Measurements from ENCODE around the gene AQP7.
"Not testable (repeated sequence)": the region's sequence is repeated elsewhere in the genome, so short reads cannot be mapped to it uniquely, and the experiment has no call there.

The AQP7 gene

GRCh38 chr9:33434317-33435105, 32.1 kb upstream of the AQP7 start:
- in situ Hi-C loops (cut with MboI; ENCODE audit: low sequenced_read_pairs): no loop called here

DNA sequence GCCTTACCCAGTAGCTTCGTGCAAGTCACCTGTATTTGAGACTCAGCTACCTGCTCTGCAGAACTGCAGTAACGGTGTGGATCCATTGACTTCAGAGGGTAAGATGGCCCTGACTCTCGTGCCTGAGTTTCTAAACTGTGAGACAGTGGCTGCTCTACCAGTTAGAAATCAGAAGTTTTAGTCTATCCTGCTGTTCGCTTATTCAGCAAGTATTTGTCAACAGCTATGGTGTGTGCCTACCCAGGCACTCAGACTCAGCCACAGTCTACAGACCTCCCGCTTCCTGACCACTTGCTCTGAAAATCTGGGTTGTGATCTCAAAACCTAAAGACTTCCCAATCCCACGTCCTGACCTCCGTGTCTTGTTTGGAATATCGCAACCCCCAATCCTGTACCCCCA, 31.5 kb upstream of the AQP7 start:
- in situ Hi-C loops (cut with MboI; ENCODE audit: low sequenced_read_pairs): no loop called here

DNA sequence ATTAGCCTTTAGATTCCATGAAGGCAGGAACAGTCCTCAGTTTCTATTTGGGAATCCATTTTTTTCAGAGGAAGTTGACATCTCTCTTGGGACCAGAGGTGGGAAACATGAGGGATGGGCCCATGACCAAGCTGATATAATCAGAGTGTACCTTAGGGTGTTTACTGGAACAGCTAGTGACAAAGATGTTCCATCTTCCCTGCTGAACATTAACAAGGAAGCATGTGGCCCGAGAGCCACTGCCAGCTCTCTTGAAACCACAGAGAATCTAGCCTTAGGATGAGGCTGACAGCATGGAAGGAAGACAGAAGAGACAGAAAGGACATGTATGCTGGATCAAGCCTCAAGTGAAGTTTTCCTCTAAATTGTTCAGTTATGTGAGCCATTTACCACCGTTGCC, 29.1 kb upstream of the AQP7 start:
- in situ Hi-C loops (cut with MboI; ENCODE audit: low sequenced_read_pairs): no loop called here

- in situ Hi-C loops (cut with MboI; ENCODE audit: low sequenced_read_pairs): no loop called here
Observed at GRCh38 chr9:33430942-33431341, 28.6 kb upstream of the AQP7 start.

DNA sequence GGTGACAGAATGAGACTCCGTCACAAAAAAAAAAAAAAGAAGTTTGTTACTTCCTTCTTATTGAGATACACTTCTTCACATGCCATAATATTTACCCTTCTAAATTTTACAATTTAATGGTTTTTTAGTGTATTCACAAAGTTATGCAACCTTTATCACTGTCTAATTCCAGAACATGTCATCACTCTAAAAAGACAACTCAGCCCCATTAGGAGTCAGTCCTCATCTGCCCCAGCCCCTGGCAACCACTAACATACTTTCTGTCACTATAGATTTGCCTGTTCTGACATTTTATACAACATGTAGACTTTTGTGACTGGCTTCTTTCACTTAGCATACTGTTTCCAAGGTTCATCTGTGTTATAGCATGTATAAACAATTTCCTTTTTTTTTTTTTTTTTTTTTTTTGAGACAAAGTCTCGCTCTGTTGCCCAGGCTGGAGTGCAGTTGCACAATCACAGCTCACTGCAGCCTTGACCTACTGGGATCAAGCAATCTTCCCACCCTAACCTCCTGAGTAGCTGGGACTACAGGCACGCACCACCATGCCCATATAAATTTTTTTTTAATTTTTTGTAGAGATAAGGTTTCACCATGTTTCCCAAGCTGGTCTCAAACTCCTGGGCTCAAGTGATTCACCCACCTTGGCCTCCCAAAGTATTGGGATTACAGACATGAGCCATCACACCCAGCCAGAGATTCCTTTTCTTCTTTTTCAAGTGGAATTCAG, 27.1 kb upstream of the AQP7 start:
- in situ Hi-C loops (cut with MboI; ENCODE audit: low sequenced_read_pairs): no loop called here

- in situ Hi-C loops (cut with MboI; ENCODE audit: low sequenced_read_pairs): no loop called here
Observed at GRCh38 chr9:33426843-33427293, 24.5 kb upstream of the AQP7 start.

GRCh38 chr9:33425128-33425533, 22.8 kb upstream of the AQP7 start:
- in situ Hi-C loops (cut with MboI; ENCODE audit: low sequenced_read_pairs): no loop called here

DNA sequence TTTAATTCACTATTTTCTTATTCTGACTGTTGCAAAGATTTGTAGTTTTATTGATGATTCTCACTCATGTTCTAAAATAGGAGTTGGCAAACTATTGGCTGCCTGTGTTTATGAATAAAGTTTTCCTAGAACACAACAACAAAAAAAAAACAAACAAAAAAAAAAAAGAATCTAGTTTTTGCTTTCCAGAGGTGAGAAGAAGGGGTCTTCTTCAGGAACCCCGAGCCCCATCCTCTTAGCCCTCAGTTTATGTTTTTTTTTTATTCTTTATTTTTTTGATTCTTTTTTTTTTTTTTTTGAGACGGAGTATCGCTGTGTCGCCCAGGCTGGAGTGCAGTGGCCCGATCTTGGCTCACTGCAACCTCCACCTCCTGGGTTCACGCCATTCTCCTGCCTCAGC, 22.1 kb upstream of the AQP7 start:
- in situ Hi-C loops (cut with MboI; ENCODE audit: low sequenced_read_pairs): not testable (repeated sequence)

- in situ Hi-C loops (cut with MboI; ENCODE audit: low sequenced_read_pairs): not testable (repeated sequence)
Observed at GRCh38 chr9:33424043-33424442, 21.7 kb upstream of the AQP7 start.

- in situ Hi-C loops (cut with MboI; ENCODE audit: low sequenced_read_pairs): no loop called here
Observed at GRCh38 chr9:33419708-33420303, 17.4 kb upstream of the AQP7 start.

GRCh38 chr9:33418090-33418489, 15.7 kb upstream of the AQP7 start:
- in situ Hi-C loops (cut with MboI; ENCODE audit: low sequenced_read_pairs): no loop called here

GRCh38 chr9:33416996-33417395, 14.6 kb upstream of the AQP7 start:
- in situ Hi-C loops (cut with MboI; ENCODE audit: low sequenced_read_pairs): no loop called here

- in situ Hi-C loops (cut with MboI; ENCODE audit: low sequenced_read_pairs): no loop called here
Observed at GRCh38 chr9:33415501-33416038, 13.2 kb upstream of the AQP7 start.

DNA sequence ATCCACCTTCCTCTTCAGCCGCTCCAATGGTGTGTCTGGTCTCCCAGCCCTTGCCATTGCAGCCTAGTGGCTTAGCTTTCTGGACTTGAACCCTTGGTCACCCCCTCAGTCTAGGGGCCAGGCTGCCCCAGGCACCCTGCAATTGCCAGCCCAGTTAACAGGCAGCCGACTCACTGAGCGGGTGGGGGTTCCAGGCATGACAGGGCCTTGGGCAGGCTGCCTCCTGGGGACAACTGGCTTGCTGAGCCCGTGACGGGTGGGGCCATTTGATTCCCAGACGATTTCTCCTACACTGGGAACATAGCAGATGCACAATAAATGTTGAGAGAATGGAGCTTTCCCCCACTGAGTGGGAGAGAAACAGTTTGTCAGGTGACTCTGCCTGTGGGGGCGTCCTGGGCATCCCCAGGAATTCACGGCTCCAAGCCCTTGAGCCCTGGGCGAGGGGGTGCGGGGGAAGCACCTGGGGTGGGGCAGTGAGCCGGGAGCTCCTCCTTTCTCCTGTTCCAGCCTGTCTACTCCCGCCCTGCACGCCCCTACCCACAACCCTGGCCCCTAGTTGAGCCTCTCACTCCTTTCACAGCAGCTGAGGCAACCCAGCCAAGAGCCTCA, 12.6 kb upstream of the AQP7 start:
- in situ Hi-C loops (cut with MboI; ENCODE audit: low sequenced_read_pairs): no loop called here

- in situ Hi-C loops (cut with MboI; ENCODE audit: low sequenced_read_pairs): no loop called here
Observed at GRCh38 chr9:33414268-33414667, 11.9 kb upstream of the AQP7 start.

DNA sequence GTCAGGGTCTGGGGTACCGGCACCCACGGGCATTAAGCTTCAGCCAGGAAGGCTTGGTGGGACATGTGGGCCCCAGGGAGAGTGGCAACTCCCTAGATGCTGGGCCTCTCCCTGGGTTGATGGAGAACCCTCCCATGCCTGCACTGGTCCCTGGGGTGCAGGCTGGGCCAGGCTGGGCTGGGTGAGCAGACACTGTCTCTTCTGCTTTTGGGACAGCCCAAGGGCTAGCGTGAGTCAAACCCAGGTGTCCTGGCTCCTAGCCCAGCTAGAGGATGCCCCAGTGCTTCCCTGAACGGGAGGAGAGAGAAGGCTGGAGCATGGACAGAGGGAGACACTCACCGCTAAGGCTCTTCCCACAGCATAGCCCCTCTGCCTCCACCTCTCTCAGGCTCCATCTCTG, 5.7 kb upstream of the AQP7 start:
- in situ Hi-C loops (cut with MboI; ENCODE audit: low sequenced_read_pairs): no loop called here

- in situ Hi-C loops (cut with MboI; ENCODE audit: low sequenced_read_pairs): no loop called here
Observed at GRCh38 chr9:33407061-33407460, 4.7 kb upstream of the AQP7 start.

DNA sequence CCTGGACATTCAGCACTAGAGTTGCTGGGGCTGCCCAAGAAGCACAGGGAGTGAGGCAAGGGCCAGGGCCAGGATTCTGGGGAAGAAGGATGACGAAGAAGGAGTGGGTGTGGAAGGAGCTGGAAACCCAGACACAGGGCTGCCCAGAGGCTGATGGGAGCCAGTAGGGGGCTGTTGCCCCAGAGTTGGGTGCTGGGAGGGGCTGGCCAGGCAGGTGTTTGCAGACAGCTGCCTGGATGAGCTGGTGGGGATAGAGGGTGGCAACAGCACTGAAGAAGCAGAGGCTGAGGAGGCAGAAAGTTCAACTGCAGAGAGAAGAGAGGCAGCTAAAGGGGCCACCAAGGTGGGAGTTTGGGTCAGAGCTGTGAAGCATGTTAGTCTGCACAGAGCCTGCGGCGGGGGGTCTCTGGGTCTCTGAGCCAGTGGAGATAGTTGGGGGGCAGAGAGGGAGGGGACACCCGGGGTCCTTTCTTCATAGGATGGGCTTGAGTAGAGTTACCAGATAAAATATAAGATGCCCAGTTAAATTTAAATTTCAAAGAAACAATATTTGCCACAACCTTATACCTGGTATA, 2.5 kb upstream of the AQP7 start:
- in situ Hi-C loops (cut with MboI; ENCODE audit: low sequenced_read_pairs): no loop called here

DNA sequence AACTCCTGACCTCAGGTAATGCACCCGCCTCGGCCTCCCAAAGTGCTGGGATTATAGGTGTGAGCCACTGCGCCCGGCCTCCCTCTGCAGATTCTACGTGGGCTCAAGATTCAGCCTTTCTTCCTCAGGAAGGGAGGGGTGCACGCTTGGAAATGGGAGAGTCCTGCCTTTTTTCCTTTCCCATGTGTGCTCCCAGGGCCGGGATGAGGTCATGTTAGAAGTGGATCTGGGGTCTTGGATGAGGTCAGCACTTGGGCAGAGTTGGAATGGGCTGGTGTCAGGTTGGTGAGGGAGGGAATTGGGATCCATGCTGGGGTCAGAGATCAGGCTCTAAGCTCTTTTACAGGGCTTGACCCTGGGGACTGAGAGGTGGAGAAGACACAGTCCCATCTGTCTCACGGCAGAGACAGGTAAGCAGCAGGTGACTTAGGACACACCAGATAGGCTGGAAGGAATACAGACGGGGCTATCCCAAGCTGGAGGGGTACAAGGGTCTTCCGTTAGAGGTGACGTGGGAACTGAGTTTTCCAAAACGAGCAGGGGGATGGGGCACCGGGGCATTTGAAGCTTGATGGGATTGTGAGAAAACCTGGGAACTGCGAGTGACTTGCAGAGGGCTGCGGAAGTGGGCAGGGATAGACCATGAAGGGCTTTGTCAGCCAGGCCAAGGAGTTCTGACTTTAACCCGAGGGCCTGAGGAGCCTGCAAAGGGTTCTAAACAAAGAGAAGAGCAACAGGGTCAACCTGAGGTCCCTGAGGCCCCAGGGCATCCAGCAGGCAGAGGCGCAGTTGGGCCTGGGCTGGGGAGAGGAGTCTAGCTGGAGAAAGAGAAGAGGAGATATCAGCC, 1.8 kb upstream of the AQP7 start:
- in situ Hi-C loops (cut with MboI; ENCODE audit: low sequenced_read_pairs): no loop called here

GRCh38 chr9:33401809-33402208, 559 bp downstream of the AQP7 start:
- in situ Hi-C loops (cut with MboI; ENCODE audit: low sequenced_read_pairs): not testable (repeated sequence)

All from hTERT RPE-1 (cell line).